Dendritic cell treated with granulocyte-macrophage colony-stimulating factor and Interleukin-4, amounts not matched to agents 40 ng/mL and 50 ng/mL, for 4 days (primary cell): ENCODE data around the gene KCNT1.

Experiments
- H3K27ac Mint-ChIP-seq: one replicate; pipeline ENCODE4 v1.8.0; 2022; ENCODE audit warnings: mild to moderate bottlenecking, mixed read lengths
- H3K27me3 Mint-ChIP-seq: one replicate; pipeline ENCODE4 v1.8.0; 2022; ENCODE audit warnings: mild to moderate bottlenecking, mixed read lengths
- H3K36me3 Mint-ChIP-seq: one replicate; pipeline ENCODE4 v1.8.0; 2022; ENCODE audit warnings: low read depth, mixed read lengths
- H3K4me1 Mint-ChIP-seq: one replicate; pipeline ENCODE4 v1.8.0; 2022; ENCODE audit warnings: low read depth, mixed read lengths
- H3K4me3 Mint-ChIP-seq: one replicate; pipeline ENCODE4 v1.8.0; 2022; ENCODE audit warnings: mild to moderate bottlenecking, moderate library complexity, mixed read lengths
- H3K9me3 Mint-ChIP-seq: one replicate; pipeline ENCODE4 v1.8.0; 2022; ENCODE audit warnings: mixed read lengths
- intact Hi-C: fragments of 100-400 bp; cut with micrococcal nuclease; formaldehyde crosslinking; loops from one replicate; pipeline ENCODE4 v1.15.0; 2022

KCNT1 gene

DNA sequence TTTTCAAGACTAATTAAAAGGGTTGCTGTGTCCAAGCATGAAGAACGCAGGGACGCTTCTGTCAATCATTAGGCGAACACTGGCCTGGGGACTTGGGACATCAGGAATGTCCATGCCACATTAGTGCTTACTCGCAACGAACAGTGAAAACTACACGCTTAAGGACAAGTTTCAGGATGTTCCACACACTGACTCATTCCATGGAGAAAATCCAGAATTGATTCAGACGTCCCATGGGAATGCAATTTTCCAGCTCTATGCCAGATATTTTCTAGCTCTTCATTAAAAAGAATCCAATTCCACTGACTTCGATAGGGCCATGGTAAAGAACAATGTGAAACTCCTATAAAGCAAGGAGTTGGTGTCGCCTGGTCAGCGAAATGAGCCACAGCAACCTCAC lies 107.2 kb downstream of the KCNT1 start:
- H3K4me1 Mint-ChIP-seq: no peaks in the 10 kb centered on the region
- H3K9me3 Mint-ChIP-seq: no peaks in the 10 kb centered on the region
- no peak overlapping the region for H3K27ac Mint-ChIP-seq
- intact Hi-C loops: no loop called here
- peaks cover 3% of the 10 kb centered on the region for H3K27me3 Mint-ChIP-seq
- H3K4me3 Mint-ChIP-seq: no peak overlapping the region
- peaks cover 53% of the 10 kb centered on the region for H3K36me3 Mint-ChIP-seq

DNA sequence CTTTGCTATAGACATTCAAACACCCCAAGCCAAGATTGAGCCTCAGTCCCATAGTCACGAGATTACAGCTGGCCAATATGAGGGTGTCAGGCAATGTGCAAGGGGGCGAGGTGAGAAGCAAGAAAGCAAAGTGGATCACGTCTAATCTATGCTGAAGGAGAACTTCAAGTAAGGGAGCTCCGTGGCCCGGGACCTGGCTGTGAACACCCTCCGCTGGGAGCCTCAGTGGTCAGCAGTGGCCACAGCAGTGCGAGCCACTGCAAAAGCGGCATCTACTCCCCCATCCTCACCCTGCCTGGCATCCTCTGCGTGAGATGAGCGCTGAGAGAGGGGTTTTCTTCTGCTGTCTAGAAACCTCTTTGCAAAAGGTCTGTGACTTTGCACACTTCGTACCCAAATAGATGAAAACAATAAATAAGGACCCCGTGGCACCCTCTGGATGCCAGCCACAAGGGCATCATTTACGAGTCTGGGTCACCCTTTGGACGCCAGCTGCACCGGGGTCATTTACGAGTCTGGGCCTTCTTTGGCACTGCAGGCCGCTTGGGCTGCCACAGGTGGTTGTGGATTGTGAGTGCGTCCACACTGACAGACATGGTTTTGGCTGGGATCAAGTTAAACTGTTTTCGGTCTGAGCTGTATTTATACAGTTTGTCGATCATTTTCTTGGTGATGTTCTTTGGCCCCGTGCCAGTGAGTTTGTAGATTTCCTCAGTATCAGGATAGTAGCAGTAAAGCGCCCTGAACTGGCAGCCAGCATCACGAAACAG lies 109.0 kb downstream of the KCNT1 start:
- Mint-ChIP-seq H3K27me3 (no peaks in the 10 kb centered on the region), H3K4me1 (no peaks in the 10 kb centered on the region), H3K36me3 (peaks cover 72% of the 10 kb centered on the region), H3K9me3 (no peaks in the 10 kb centered on the region), H3K4me3 (no peak overlapping the region), H3K27ac (no peak overlapping the region)
- intact Hi-C loops: no loop called here

- H3K4me1 Mint-ChIP-seq: no peaks in the 10 kb centered on the region
- H3K4me3 Mint-ChIP-seq: no peak overlapping the region
- intact Hi-C loops: no loop called here
- H3K27me3 Mint-ChIP-seq: no peaks in the 10 kb centered on the region
- H3K36me3 Mint-ChIP-seq: peaks cover 80% of the 10 kb centered on the region
- no peak overlapping the region for H3K27ac Mint-ChIP-seq
- no peaks in the 10 kb centered on the region for H3K9me3 Mint-ChIP-seq
Observed at GRCh38 chr9:135811801-135812200, 109.8 kb downstream of the KCNT1 start.

DNA sequence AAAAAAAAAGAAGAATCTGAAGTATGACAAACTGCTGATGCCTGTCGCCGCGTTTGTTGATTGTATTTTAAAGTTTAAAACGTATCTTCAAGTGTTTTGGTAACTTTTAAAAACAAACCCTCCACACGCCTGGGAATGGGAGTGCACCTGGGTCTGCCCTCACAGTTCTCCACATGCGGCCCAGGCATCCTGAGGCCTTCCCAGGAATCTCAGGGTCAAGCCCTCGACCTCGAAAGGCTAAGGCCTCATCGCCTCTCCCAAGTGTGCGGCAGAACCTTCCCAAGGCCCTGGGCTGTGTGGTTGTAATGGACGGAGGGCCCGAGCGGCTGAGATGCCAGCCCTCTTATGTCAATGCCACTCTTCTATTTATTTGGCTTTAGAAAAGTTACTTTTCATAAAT lies 111.0 kb downstream of the KCNT1 start:
- H3K36me3 Mint-ChIP-seq: peaks cover 91% of the 10 kb centered on the region
- no peaks in the 10 kb centered on the region for H3K9me3 Mint-ChIP-seq

GRCh38 chr9:135813671-135814290 lies 111.8 kb downstream of the KCNT1 start:
- Mint-ChIP-seq H3K36me3 (peaks cover 100% of the 10 kb centered on the region), H3K4me1 (no peaks in the 10 kb centered on the region), H3K27ac (no peak overlapping the region), H3K9me3 (no peaks in the 10 kb centered on the region), H3K27me3 (no peaks in the 10 kb centered on the region), H3K4me3 (no peak overlapping the region)
- intact Hi-C loops: no loop called here

More for the DNA sequence above, 111.0 kb downstream of the KCNT1 start:
- H3K27ac Mint-ChIP-seq: no peak overlapping the region
- no peaks in the 10 kb centered on the region for H3K27me3 Mint-ChIP-seq
- H3K4me1 Mint-ChIP-seq: no peaks in the 10 kb centered on the region
- intact Hi-C loops: no loop called here
- H3K4me3 Mint-ChIP-seq: no peak overlapping the region

- Mint-ChIP-seq H3K4me1 (no peaks in the 10 kb centered on the region), H3K27me3 (no peaks in the 10 kb centered on the region), H3K9me3 (no peaks in the 10 kb centered on the region), H3K4me3 (no peak overlapping the region), H3K27ac (no peak overlapping the region), H3K36me3 (peaks cover 100% of the 10 kb centered on the region)
- intact Hi-C loops: no loop called here
Observed at GRCh38 chr9:135814421-135815095, 112.6 kb downstream of the KCNT1 start.

GRCh38 chr9:135815413-135815812 lies 113.4 kb downstream of the KCNT1 start:
- Mint-ChIP-seq H3K9me3 (no peaks in the 10 kb centered on the region), H3K27ac (no peak overlapping the region), H3K27me3 (no peaks in the 10 kb centered on the region), H3K4me1 (no peaks in the 10 kb centered on the region), H3K36me3 (peaks cover 100% of the 10 kb centered on the region), H3K4me3 (no peak overlapping the region)
- intact Hi-C loops: no loop called here

DNA sequence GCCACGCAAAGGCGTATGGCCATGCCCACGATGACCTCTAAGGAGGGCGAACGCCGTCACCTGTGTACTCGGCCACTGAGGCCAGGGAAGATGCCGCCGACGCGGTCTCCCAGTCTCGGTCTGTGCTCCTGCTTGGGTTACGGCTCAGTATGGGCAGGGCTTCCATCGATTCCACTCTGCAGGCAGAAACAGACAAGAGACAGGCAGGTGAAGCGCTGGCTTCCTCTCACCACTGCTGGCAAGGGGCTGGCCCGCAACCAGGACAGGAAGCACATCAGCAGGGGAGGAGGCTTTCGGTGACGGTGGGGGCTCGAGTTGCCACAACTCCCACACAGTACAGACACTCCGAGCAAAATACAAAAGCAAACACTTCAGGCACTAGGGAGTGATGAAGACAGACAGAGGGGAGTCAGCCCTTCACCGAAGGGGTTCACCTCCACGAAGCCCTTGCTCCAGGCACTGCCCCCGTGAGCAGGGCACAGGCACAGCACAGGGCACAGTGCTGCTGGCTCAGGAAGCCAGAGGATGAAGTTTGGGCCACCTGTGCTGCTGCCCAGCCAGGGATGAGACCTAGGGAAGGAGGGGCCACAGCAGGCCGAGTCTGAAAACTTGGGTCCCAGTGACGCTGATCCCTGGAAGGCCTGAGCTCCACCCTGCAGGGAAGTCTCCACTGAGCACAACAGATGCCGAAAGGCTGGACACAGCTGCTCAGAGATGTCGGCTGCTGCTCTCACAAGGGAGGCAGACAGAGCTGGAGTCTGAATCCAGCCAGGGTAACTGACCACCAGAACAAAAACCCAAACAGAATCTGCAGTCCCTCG lies 114.1 kb downstream of the KCNT1 start:
- intact Hi-C loops: no loop called here
- Mint-ChIP-seq H3K27ac (no peak overlapping the region), H3K4me3 (no peak overlapping the region), H3K9me3 (no peaks in the 10 kb centered on the region), H3K4me1 (no peaks in the 10 kb centered on the region), H3K36me3 (peaks cover 100% of the 10 kb centered on the region), H3K27me3 (no peaks in the 10 kb centered on the region)

- intact Hi-C loops: no loop called here
- Mint-ChIP-seq H3K4me1 (no peaks in the 10 kb centered on the region), H3K9me3 (no peaks in the 10 kb centered on the region), H3K27me3 (no peaks in the 10 kb centered on the region), H3K4me3 (no peak overlapping the region), H3K27ac (no peak overlapping the region), H3K36me3 (peaks cover 100% of the 10 kb centered on the region)
Observed at GRCh38 chr9:135816651-135816970, 114.6 kb downstream of the KCNT1 start.

- Mint-ChIP-seq H3K27me3 (no peaks in the 10 kb centered on the region), H3K4me1 (no peaks in the 10 kb centered on the region), H3K27ac (no peak overlapping the region), H3K4me3 (no peak overlapping the region), H3K9me3 (no peaks in the 10 kb centered on the region), H3K36me3 (peaks cover 100% of the 10 kb centered on the region)
- intact Hi-C loops: no loop called here
Observed at GRCh38 chr9:135817951-135818717, 116.1 kb downstream of the KCNT1 start.

GRCh38 chr9:135818718-135819475 lies 116.9 kb downstream of the KCNT1 start:
- intact Hi-C loops: no loop called here
- Mint-ChIP-seq H3K27me3 (no peaks in the 10 kb centered on the region), H3K4me3 (no peak overlapping the region), H3K27ac (no peak overlapping the region), H3K4me1 (no peaks in the 10 kb centered on the region), H3K36me3 (peaks cover 100% of the 10 kb centered on the region), H3K9me3 (no peaks in the 10 kb centered on the region)

DNA sequence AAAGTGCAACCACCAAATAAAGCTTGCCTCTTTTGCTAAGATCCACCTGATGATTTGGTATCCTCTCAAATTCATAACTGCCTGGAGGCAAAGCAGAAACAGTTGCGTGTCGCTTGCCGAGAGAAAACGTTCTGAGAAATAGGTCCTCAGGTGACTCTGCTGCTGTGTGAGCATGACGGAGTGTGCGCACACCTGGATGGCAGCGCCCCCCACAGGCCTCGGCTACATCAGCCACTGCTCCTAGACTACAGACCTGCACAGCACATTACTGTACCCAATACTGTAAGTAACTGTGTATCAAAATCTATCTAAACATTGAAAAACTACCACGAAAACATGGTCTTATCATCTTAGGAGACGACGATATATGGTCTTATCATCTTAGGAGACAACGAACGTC lies 117.9 kb downstream of the KCNT1 start:
- H3K9me3 Mint-ChIP-seq: no peaks in the 10 kb centered on the region

GRCh38 chr9:135820661-135821060 lies 118.7 kb downstream of the KCNT1 start:
- Mint-ChIP-seq H3K27me3 (no peaks in the 10 kb centered on the region), H3K4me3 (no peak overlapping the region), H3K9me3 (no peaks in the 10 kb centered on the region), H3K4me1 (no peaks in the 10 kb centered on the region), H3K27ac (no peak overlapping the region), H3K36me3 (peaks cover 100% of the 10 kb centered on the region)
- intact Hi-C loops: no loop called here

More for the DNA sequence above, 117.9 kb downstream of the KCNT1 start:
- no peaks in the 10 kb centered on the region for H3K27me3 Mint-ChIP-seq
- H3K27ac Mint-ChIP-seq: no peak overlapping the region
- no peaks in the 10 kb centered on the region for H3K4me1 Mint-ChIP-seq
- no peak overlapping the region for H3K4me3 Mint-ChIP-seq
- intact Hi-C loops: no loop called here
- H3K36me3 Mint-ChIP-seq: peaks cover 100% of the 10 kb centered on the region
